ENCODE results near the gene TACR1.

The TACR1 gene

GRCh38 chr2:75099521-75099922, 99.8 kb downstream of the TACR1 start:
- peaks cover 5% of the 10 kb centered on the region for H3K9me3 Mint-ChIP-seq
- H3K4me1 Mint-ChIP-seq = peaks cover 12% of the 10 kb centered on the region
- TF ChIP-seq CTCF (IDR thresholded peaks at IDR 0.05) = no peak
- no peak for DNase-seq
- H3K4me3 Mint-ChIP-seq = no peak overlapping the region
- H3K27ac Mint-ChIP-seq = no peak overlapping the region
- no peaks in the 10 kb centered on the region for H3K36me3 Mint-ChIP-seq (ENCODE audit: low read depth)
- peaks cover 16% of the 10 kb centered on the region for H3K27me3 Mint-ChIP-seq (ENCODE audit: low read depth, poor library complexity)

GRCh38 chr2:75098856-75099255, 100.5 kb downstream of the TACR1 start:
- Mint-ChIP-seq H3K27me3 (ENCODE audit: low read depth, poor library complexity) (peaks cover 16% of the 10 kb centered on the region), H3K9me3 (peaks cover 5% of the 10 kb centered on the region), H3K4me1 (peaks cover 12% of the 10 kb centered on the region), H3K36me3 (ENCODE audit: low read depth) (no peaks in the 10 kb centered on the region), H3K4me3 (no peak overlapping the region), H3K27ac (no peak overlapping the region)
- peak; percentile 49 for TF ChIP-seq CTCF (IDR thresholded peaks at IDR 0.05)
- no peak for DNase-seq

DNA sequence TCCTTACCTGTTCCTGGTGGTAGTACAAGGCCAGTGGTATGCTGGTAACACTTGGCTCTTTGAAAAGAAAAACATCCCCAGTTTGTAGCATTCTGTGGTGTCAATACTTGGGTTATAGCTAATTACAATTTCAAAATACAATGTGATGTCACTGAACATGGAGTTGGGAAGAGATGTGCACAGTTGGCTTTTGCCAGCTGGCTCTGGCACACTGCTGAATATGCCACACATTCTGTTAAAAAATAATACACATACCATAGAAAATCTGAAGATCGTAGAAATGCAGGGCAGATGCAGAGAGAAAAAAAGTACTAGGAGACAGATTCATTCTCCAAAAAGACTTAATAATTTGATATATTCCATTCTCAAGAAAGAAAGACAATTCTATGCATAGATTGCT, 101.5 kb downstream of the TACR1 start:
- Mint-ChIP-seq H3K27me3 (ENCODE audit: low read depth, poor library complexity) (peaks cover 16% of the 10 kb centered on the region), H3K4me1 (peaks cover 12% of the 10 kb centered on the region), H3K36me3 (ENCODE audit: low read depth) (no peaks in the 10 kb centered on the region), H3K4me3 (no peak overlapping the region), H3K9me3 (peaks cover 5% of the 10 kb centered on the region), H3K27ac (no peak overlapping the region)
- no peak for DNase-seq
- TF ChIP-seq CTCF (IDR thresholded peaks at IDR 0.05) = no peak

DNA sequence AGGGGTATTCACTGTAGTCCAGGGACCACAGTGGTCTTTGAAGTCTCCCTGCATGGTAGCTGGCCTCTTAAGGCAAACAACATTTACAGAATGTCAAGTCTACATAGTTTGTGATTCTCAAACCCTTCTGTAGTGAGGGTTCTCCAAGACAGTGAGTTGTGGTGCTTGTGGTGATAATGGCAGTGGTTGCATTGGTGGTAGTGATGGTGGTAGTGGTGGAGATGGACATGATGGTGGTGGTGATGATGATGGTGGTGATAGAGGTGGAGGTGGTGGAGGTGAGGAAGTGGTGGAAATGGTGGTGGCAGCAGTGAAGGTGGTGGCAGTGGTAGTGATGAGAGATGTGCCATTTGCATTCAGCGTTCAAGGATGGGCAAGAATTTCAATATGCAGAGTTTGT, 104.9 kb downstream of the TACR1 start:
- DNase-seq = no peak
- no peaks in the 10 kb centered on the region for H3K36me3 Mint-ChIP-seq (ENCODE audit: low read depth)
- peaks cover 7% of the 10 kb centered on the region for H3K4me1 Mint-ChIP-seq
- H3K27me3 Mint-ChIP-seq (ENCODE audit: low read depth, poor library complexity) = peaks cover 19% of the 10 kb centered on the region
- no peak overlapping the region for H3K4me3 Mint-ChIP-seq
- H3K9me3 Mint-ChIP-seq = no peaks in the 10 kb centered on the region
- TF ChIP-seq CTCF (IDR thresholded peaks at IDR 0.05) = no peak
- no peak overlapping the region for H3K27ac Mint-ChIP-seq

- Mint-ChIP-seq H3K27ac (no peak overlapping the region), H3K27me3 (ENCODE audit: low read depth, poor library complexity) (peaks cover 25% of the 10 kb centered on the region), H3K4me1 (no peaks in the 10 kb centered on the region), H3K4me3 (no peak overlapping the region), H3K36me3 (ENCODE audit: low read depth) (no peaks in the 10 kb centered on the region), H3K9me3 (no peaks in the 10 kb centered on the region)
- no peak for TF ChIP-seq CTCF (IDR thresholded peaks at IDR 0.05)
- no peak for DNase-seq
Measured at GRCh38 chr2:75090770-75091515, 108.4 kb downstream of the TACR1 start.

DNA sequence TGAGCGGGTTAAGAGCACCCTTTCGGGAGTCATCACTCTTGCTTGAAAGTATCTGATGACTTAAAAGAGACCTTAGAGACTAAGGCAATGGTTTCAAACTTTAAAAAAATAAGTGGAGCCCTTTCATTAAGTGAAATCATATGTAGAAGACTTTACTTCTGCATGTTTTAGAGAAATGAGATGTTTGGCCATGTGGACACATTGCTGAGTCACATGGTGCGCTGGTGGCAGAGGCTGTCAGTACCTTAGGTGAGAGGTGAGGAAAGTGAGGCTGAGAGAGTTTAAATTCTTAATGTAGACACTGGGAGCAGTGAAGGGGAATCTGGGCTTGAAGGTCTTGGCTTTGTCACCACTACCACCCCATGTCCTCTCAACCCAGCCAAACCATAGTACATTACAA, 109.8 kb downstream of the TACR1 start:
- no peak for DNase-seq
- H3K36me3 Mint-ChIP-seq (ENCODE audit: low read depth) = no peaks in the 10 kb centered on the region
- H3K27me3 Mint-ChIP-seq (ENCODE audit: low read depth, poor library complexity) = peaks cover 26% of the 10 kb centered on the region
- no peak overlapping the region for H3K27ac Mint-ChIP-seq
- TF ChIP-seq CTCF (IDR thresholded peaks at IDR 0.05) = no peak
- no peaks in the 10 kb centered on the region for H3K9me3 Mint-ChIP-seq
- no peak overlapping the region for H3K4me3 Mint-ChIP-seq
- H3K4me1 Mint-ChIP-seq = no peaks in the 10 kb centered on the region
